ENCODE results near the gene POLR3B. TPM values are rescaled to one million over a fixed set of nuclear protein-coding genes. Genes with fewer than 3 reads are reported as not detected.

Gene POLR3B
- total and polyA plus RNA-seq, 2 experiments from 2014 or later = 4.0 to 14.6 TPM

- TF ChIP-seq ZNF462 (CRISPR knock-in tag; IDR thresholded peaks at IDR 0.05) (no peak), CREB1 (CRISPR knock-in tag; IDR thresholded peaks at IDR 0.05; ENCODE audit: low read depth) (no peak), ZNF331 (CRISPR knock-in tag; IDR thresholded peaks at IDR 0.05; ENCODE audit: low read depth) (no peak), CTCF (conservative IDR thresholded peaks at IDR 0.05; ENCODE audit: low read depth in 2 of 2) (no peak)
Observed at GRCh38 chr12:106362971-106363370, 5.4 kb downstream of the POLR3B start (continued).

GRCh38 chr12:106364261-106364660 lies 6.7 kb downstream of the POLR3B start:
- no peak overlapping the region for H3K4me3 ChIP-seq
- H4K20me1 ChIP-seq (replicated peaks; ENCODE audit: insufficient read depth) = peaks cover 6% of the 10 kb centered on the region
- Mint-ChIP-seq H3K27ac (no peak overlapping the region), H3K4me3 (no peak overlapping the region), H3K9me3 (no peaks in the 10 kb centered on the region), H3K36me3 (ENCODE audit: low read depth) (peaks cover under 1% of the 10 kb centered on the region; the same call in 1 of the 3 replicates), H3K27me3 (ENCODE audit: insufficient read depth, low read depth, poor library complexity) (no peaks in the 10 kb centered on the region), H3K4me1 (no peaks in the 10 kb centered on the region)
- H3K27me3 ChIP-seq (ENCODE audit: insufficient read depth) = no peaks in the 10 kb centered on the region
- no peak overlapping the region for H2AFZ ChIP-seq
- H3K79me2 ChIP-seq (replicated peaks; ENCODE audit: insufficient read depth) = peaks cover 25% of the 10 kb centered on the region; the same call in 1 of the 2 replicates
- no peak for DNase-seq (ENCODE audit: low spot score)
- H3K4me2 ChIP-seq = no peak overlapping the region
- ATAC-seq = no peak
- H3K9me2 ChIP-seq (ENCODE audit: insufficient read depth) = no peaks in the 10 kb centered on the region
- H3K4me1 ChIP-seq (ENCODE audit: insufficient read depth) = no peaks in the 10 kb centered on the region
- TF ChIP-seq STAT1 (IDR thresholded peaks at IDR 0.05; ENCODE audit: unreplicated experiment) (no peak), JUNB (IDR thresholded peaks at IDR 0.05; ENCODE audit: unreplicated experiment) (no peak), CREB1 (CRISPR knock-in tag; IDR thresholded peaks at IDR 0.05; ENCODE audit: low read depth) (no peak), ZNF114 (CRISPR knock-in tag; IDR thresholded peaks at IDR 0.05) (no peak), EZH2phosphoT487 (IDR thresholded peaks at IDR 0.05; ENCODE audit: unreplicated experiment) (no peak), REST (IDR thresholded peaks at IDR 0.05; ENCODE audit: unreplicated experiment) (no peak), EZH2 (IDR thresholded peaks at IDR 0.05; ENCODE audit: low read depth, unreplicated experiment) (no peak), POLR2AphosphoS5 (IDR thresholded peaks at IDR 0.05; ENCODE audit: low read depth) (no peak)
- no peak overlapping the region for H3K27ac ChIP-seq (ENCODE audit: low read depth)
- H3K36me3 ChIP-seq (ENCODE audit: insufficient read depth) = peaks cover 4% of the 10 kb centered on the region; the same call in 1 of the 2 replicates
- H3F3A ChIP-seq (replicated peaks; ENCODE audit: low read depth) = no peaks in the 10 kb centered on the region

All from GM23338 (cell line).